NCI-H187 treated with DMSO at 0.1 percent for 48 hours (cell line): ENCODE results near the gene SESTD1.

ENCODE experiments used
- DNase-seq: peaks from one replicate; lab custom pipeline; 2025; lab: John Stamatoyannopoulos, UW

SESTD1 gene, protein sequence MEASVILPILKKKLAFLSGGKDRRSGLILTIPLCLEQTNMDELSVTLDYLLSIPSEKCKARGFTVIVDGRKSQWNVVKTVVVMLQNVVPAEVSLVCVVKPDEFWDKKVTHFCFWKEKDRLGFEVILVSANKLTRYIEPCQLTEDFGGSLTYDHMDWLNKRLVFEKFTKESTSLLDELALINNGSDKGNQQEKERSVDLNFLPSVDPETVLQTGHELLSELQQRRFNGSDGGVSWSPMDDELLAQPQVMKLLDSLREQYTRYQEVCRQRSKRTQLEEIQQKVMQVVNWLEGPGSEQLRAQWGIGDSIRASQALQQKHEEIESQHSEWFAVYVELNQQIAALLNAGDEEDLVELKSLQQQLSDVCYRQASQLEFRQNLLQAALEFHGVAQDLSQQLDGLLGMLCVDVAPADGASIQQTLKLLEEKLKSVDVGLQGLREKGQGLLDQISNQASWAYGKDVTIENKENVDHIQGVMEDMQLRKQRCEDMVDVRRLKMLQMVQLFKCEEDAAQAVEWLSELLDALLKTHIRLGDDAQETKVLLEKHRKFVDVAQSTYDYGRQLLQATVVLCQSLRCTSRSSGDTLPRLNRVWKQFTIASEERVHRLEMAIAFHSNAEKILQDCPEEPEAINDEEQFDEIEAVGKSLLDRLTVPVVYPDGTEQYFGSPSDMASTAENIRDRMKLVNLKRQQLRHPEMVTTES

DNA sequence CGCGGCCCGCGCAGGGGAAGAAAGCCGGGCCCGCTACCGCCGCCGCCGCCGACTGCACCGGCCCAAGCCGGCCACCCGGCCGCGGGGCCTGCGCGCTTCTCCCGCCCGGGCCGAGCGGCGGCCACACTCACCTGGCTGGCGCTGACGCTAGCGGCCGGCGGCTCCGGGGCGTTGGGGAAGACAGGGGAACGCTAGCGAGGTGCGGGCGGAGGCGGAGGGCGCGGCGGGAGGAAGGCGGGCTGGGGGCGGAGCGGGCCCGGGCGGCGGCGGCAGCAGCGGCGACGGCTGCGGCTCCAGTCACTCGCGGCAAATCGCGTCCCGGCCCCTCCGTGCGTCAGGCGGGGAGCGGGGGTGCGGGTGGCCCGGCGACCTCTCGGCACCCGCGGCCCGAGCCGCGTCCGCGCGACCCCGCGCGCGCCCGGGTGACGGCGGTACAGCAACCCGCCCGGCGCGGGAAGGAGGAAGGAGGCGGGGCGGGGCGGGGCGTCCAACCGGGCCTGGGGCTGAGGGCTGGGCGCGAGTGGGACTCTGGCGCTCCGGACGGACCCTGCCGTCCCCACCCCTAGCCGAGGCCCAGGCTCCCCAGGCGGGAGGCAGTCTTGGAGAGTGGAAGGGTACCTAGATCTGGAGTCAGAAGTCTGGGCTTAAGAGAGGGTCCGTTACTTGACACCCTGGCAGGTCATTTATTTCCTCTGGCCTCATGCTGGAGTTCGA, at the start of gene SESTD1:
Gene SESTD1 (minus strand): TSS at position 465 of the 714 bp plus-strand sequence. CDS start 72,991 bp downstream, outside the sequence.
- DNase-seq: no peak

DNA sequence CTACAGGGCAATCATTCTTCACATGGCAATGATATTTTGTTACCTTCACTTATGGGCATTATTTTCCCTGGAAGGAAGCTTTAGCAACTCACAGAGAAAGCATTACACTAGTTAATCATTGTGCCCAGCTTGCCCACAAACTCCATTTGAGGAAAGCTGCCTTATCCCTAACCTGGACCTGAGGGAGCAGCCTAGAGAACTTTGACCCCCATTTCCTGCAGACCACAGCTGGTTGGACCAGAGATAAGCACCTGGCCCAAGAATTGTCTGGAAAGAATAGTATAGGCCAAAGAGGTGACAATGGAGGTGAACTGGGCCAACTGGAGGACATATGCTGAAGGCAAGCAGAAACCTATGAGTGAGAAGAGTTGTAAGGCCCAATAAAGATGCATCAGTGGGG, 48.4 kb upstream of the SESTD1 start:
- DNase-seq: no peak

DNA sequence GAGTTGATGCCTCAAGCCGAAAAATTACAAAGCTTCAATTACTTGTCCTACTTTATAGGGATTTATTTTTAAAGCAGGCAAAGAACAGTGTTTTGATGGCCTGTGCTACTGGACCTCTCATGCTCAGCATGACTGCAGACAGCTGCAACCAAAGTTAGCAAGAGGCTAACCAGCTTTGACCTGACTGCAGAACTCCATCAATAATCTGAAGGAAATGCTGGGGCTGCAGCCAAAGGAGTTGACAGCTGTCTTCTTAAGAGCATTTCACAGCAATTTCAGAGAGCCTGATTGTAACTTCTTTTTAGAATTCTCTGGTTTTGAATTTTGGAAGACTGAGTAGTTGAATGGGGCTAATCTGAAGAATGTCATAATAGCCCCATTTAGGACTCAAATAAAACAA, 46.5 kb upstream of the SESTD1 start:
- DNase-seq: no peak

DNA sequence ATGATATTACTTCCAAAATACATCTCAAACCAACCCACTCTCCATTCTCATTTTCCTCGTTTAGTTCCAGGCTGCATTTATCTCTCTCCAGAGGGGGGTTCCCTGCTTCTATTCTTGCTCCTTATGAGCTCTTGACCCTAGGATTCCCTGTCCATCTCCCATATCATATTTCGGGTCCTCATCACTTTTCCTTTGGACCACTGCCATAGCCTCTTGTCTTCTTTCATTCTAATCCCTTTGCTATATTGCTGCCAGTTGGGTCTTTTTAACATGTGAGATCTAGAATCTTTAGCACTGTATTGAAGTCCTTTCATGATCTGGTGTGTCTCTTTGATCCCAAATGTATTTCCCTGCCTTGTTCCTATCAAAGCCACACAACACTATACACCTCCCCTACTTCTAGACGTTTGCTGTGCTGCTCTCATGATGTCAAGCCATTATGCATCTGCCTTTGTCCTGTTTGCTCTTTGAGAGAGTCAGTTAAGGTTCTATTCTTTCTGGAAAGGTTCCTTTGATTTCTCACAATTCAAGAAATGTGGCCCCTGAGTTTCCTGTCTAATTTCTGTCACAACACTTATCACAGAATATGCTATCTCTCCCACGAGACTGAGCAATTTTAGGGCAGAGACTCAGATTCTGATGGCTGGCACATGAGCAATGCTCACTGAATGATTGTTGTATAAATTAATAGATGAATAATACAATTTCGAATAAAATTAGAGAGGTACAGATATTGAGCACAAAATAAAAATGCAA, 43.2 kb upstream of the SESTD1 start:
- no peak for DNase-seq

DNA sequence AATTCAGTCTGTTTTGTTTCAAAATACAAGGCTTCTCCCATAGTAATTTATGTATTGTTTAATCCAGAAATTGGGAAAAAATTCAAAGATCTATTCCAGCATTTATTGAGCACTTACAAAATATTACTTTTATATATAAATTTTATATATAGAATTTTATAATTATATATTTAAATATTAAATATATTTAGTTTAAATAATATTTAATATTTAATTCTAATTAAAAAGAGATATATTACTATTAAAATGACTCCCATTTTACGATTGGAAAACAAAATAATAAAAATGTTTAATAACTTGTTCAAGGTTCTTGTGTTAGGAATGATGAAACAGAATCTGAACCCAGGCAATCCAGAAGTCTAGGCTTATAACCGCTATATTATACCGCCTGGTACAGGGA, 40.5 kb upstream of the SESTD1 start:
- no peak for DNase-seq

DNA sequence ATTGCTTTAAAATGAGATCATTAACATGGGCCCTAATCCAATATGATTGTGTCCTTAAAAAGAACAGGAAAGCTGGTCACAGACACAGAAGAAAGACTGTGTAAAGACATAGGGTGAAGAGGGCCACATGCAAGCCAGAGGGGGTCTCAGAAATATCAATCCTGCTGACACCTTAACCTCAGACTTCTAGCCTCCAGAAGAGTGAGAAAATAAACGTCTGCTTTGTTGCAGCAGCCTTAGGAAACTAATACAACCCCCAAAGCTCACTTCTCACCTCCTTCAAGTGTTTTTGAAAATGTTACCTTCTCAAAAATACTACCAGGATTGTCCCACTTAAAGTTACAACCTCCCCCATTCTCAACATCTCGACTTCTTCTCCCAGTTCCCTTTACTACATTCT, 39.8 kb upstream of the SESTD1 start:
- no peak for DNase-seq

DNA sequence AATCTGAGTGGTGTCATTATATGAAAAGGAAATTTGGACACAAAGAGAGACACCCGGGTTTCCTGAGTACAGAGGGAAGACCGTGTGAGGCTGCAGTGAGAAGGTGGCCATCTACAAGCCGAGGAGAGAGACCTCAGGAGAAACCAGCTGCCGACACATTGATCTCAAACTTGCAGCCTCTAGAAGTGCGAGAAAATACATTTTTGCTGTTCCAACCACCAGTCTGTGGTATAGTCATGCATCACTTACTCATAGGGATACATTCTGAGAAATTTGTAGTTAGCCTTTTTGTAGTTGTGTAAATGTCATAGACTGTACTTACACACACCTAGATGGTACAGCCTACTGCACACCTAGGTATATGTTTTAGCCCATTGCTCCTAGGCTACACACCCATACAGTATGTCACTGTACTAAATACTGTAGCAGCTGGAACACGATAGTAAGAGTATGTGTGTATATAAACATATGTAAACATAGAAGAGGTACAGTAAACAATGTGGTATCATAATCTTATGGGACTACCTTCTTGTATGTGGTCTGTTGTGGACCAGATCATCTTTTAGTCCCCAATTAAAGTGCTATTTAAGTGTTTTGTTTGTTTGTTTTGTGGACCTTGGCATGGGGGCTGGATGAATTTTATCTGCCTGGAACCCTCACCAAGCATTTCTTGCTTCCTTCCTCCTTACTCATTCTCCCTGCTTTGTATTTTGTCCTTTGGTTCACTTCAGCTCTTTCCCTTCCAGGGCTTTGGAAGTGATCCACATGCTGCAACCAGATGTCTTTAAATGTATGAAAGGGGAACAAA, 38.3 kb upstream of the SESTD1 start:
- DNase-seq: no peak

DNA sequence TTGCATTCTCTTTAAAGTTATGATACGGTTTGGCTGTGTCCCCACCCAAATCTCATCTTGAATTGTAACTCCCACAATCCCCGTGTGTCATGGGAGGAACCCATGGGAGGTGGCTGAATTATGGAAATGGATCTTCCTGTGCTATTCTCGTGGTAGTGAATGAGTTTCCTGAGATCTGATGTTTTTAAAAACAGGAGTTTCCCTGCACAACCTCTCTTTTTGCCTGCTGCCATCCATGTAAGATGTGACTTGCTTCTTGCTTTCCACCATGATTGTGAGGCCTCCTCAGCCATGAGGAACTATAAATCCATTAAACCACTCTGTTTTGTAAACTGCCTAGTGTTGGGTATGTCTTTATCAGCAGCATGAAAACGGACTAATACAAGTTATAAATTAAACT, 37.5 kb upstream of the SESTD1 start:
- DNase-seq: no peak

DNA sequence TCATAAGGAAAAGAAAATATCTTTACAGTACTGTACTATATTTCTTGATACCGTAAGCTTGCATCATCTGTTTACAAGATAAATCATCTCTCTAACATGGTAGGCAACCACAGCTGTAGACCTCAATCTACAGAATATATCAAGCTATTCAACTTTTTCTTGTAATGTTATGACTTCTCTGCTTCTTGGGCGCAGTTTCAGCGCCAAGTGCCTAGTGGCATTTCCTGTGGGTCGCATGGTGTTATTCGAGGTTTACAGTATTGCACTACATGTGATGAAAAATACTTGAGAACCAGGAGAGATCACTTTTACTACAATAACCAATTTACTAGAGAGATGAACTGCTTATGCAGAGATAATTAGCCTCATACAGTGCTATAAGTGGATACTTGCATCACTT, 34.0 kb upstream of the SESTD1 start:
- DNase-seq: no peak

DNA sequence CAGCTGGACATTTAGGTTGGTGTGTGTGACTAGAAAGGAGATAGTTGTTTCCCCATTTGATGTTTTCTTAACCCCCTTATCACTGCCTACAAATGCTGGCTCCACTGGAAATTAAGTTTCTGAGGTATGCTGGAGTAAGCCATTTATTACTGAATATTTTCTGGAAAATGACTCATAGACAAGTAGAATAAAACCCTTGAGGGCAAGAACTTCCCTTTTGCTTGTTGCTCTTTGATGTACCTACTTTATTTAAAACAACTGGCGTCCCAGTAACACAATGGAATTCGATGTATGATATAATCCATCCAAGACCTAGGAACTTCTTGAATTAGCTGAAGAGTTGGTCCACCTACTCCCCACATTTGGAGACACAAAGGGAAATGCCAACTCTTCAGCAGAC, 33.3 kb upstream of the SESTD1 start:
- no peak for DNase-seq

DNA sequence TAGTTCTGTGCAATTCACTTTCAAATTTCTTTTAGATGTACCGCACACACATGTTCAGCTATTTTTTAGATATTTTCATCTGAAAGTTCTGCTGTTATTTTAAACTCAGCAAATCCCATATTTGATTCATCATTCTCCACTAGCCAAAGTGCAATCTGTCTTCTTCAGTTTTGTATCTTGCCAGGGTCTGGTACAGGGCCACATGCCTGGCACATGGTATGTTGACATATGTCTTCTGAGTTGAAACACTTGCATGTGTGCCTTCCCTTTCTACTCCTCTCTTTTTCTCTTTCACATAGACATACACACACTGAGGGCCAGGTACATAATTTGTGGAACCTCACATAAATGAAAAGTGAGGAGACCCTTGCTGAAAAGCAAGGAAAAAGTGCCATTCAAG, 25.7 kb upstream of the SESTD1 start:
- no peak for DNase-seq

DNA sequence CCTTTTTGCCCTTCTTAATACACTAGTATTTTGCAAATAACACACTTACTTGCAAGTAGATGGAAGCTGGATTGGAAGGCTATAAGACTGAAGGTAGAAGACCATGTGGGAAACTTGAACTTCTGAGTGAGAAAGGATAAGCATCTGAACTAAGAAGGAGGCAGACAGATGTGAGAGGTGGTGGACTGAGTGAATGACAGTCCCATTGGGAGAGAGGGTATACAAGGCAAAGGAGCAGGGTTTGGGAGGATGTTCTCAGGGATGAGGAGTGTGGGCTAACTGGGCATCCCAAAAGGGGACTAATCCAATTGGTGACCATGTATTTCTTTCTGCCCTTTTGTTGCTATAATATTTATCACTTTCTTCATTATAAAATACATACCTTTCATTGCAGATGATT, 20.4 kb upstream of the SESTD1 start:
- no peak for DNase-seq

DNA sequence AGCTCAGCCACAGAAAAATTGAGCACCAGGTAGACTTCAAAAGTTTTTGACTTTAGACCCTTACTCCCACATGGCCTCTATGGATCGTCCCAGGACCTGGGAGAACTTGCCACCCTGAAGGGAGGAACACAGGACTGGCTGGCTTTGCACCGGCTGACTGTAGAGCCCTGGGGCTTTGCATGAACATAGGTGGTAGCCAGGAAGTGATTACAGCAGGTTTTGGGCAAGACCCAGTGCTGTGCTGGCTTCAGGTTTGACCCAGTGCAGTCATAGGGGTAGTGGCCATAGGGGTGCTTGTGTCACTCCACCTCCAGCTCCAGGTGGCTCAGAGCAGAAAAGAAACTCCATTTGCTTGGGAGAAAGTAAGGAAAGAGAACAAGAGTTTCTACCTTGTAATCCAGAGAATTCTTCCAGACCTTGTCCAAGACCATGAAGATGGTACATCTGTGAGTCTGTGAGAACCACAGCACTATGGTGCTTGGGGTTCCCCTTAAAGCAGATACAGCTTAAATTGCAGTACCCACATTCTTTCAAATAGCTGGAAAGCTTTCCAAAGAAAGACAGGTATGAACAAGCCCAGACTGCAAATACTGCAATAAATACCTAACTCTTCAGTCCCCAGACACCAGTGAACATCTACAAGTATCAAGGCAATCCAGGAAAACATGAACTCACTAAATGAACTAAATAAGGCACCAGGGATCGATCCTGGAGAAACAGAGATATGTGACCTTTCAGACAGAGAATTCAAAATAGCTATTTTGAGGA, 13.0 kb upstream of the SESTD1 start:
- DNase-seq: no peak

DNA sequence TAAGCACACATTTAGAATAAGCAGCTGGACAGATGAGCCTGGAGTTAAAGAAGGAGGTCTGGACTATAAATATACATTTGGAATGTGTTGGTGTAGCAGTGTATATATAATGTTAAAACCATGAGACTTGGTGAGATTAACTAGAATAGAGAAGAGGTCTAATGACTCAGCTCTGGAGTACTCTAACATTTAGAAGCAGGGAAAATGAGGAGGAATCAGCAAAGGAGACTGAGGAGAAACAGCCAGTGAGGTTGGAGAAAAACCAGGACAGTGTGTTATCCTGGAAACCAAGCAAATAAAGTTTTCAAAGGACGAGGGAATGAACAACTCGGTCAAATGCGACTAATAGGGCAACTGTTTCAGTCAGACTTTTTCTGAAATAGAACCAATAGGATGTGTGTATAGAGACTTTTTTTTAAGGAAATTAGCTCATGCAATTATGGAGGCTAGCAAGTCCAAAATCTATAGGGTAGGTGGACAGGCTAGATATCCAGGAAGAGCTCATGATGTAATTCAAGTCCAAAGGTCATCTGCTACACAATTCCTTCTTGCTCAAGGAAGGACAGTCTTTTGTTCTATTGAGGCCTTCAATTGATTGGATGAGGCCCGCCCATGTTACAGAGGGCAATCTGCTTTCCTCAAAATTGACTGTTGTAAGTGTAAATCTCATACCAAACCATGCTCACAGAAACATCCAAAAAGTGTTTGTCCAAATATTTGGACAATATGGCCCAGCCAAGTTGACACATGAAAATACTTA, 10.8 kb upstream of the SESTD1 start:
- no peak for DNase-seq

DNA sequence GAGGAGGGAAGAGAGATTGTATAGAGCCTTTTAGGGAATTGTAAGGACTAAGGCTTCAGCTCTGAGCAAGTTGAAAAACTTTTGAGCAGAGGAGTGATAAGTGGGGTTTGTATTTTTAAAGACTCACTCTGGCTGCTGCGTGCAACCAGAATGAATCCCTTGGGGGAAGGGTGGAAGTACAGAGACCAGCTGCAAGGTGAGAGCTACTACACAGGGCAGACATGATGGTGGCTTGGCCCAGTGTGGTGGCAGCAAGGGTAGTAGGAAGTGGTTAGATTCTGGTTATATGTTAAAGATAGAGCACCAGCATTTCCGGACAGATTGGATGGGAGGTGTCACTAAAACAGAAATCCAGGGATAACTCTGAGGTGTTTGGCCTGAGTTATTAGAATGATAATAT, 10.1 kb upstream of the SESTD1 start:
- no peak for DNase-seq

DNA sequence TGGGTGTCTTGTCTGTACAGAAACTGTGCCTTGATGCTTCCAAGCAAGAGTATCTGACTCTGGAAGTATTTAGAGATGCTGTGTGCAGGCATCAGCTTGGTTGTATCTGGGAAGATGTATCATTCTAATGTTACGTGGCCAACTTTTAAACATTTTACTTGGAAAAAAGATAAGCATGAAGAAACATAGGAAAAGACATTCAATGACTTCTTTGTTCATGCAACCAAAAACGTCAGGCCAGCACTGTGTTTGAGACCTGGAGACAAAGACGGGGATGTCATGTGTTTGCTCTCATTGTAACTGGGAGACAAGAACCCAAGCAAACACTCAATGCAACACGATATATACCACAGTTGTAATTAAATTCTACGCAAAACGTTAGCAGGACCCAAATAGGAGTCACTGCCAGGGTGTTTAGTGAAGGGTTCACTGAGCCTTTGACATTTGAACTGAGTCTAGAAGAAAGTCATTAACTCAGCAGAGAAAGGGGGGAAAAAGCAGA, 8.9 kb upstream of the SESTD1 start:
- no peak for DNase-seq

DNA sequence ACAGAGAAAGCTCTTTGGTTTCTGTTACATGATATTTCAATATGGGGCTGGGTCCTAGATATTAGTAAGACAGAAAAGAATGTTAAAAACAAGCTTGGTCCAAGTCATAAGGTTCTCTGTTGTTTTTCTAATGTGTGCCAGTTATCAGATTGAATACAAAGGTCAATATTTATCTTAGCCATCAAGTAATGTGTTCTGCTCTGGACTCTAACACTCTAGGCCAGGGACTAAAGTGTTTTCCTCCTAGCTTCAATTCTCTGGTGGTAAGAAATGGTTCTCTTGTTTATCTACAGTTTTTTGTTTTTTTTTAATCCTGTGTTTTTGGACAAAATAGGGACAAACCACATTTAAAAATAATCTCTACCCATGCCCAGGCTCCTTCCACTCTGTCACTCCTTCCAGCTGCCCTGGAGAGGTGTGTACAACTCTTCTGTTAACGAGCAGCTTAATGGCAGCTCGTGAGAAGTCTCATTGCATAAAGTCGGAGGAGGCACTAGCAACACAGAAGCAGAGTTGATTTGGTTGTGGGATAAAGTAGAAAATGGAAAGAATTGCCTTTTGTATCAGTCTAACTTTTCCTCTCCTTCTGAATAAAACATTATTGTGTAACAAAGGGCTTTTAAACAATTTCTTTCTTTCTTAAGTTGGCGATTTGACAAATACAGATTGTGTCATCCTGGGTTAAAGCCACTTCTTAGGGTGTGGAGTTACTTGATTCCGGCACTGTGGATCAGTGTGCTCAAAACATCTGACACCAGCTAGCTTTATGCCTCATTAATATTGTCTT, 8.0 kb upstream of the SESTD1 start:
- DNase-seq: no peak

DNA sequence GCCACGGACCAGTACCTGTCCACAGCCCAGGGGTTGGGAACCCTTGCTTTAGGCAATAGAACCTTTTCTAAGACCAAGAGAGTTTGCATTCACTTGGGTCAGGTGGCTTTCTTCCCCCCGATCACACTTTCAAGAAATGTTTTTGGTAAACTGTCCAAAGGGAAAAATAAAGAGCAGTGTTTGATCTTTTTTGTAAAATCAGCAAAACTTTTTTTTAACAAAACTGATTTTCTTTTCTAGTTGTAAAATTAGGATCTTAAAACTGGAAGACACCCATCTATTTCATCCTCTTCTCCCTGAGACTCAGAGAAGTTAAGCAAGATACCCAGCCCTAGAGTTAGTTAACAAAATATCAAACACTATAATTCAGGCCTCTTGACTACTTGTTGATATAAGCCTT, 6.1 kb upstream of the SESTD1 start:
- DNase-seq: no peak
